Mesothelial cell of epicardium (in vitro differentiated cells): ENCODE data around the gene LILRA5. TPM values are rescaled to one million over a fixed set of nuclear protein-coding genes. Genes with fewer than 3 reads are reported as not detected.

Experiments
- DNase-seq, 2 experiments: peaks; one replicate each; pipeline ENCODE4 v3.0.0; 2021; ENCODE audit warnings: low spot score in 2 of 2; ENCODE audit not compliant: unreplicated experiment in 2 of 2
- H3K27ac Mint-ChIP-seq: 2 replicates; pipeline ENCODE4 v1.8.0; 2021; ENCODE audit warnings: mixed read lengths
- H3K27me3 Mint-ChIP-seq: 2 replicates; pipeline ENCODE4 v1.8.0; 2021; ENCODE audit warnings: low read depth, mixed read lengths
- H3K36me3 Mint-ChIP-seq: 2 replicates; pipeline ENCODE4 v1.8.0; 2021; ENCODE audit warnings: mixed read lengths
- H3K4me1 Mint-ChIP-seq: 2 replicates; pipeline ENCODE4 v1.8.0; 2021; ENCODE audit warnings: mixed read lengths
- H3K4me3 Mint-ChIP-seq: 2 replicates; pipeline ENCODE4 v1.8.0; 2021; ENCODE audit warnings: mild to moderate bottlenecking, moderate library complexity, mixed read lengths
- H3K9me3 Mint-ChIP-seq: 2 replicates; pipeline ENCODE4 v1.8.0; 2021; ENCODE audit warnings: mixed read lengths
- total RNA-seq: library from RNA; stranded (reverse); gene quantifications from 3 replicates; pipeline ENCODE4 v1.2.1, GENCODE V29; 2021
- TF ChIP-seq, protein P1 (sequence below): fragments of 200-600 bp; sonication (generic); IDR thresholded peaks from one replicate; pipeline ENCODE4 v1.5.0; 2021; ENCODE audit warnings: antibody characterized with exemption; ENCODE audit not compliant: unreplicated experiment

Gene LILRA5
- total RNA-seq, 1 donor from 2014 or later, result not detected

- no peaks in the 10 kb centered on the region for H3K36me3 Mint-ChIP-seq
Observed at GRCh38 chr19:54307389-54308020, 5.5 kb downstream of the LILRA5 start.

GRCh38 chr19:54305141-54305540 lies 7.8 kb downstream of the LILRA5 start:
- H3K4me3 Mint-ChIP-seq, result no peak overlapping the region
- H3K36me3 Mint-ChIP-seq, result no peaks in the 10 kb centered on the region
- H3K27me3 Mint-ChIP-seq, result peaks cover 18% of the 10 kb centered on the region
- no peak for DNase-seq
- TF ChIP-seq, protein P1, sequence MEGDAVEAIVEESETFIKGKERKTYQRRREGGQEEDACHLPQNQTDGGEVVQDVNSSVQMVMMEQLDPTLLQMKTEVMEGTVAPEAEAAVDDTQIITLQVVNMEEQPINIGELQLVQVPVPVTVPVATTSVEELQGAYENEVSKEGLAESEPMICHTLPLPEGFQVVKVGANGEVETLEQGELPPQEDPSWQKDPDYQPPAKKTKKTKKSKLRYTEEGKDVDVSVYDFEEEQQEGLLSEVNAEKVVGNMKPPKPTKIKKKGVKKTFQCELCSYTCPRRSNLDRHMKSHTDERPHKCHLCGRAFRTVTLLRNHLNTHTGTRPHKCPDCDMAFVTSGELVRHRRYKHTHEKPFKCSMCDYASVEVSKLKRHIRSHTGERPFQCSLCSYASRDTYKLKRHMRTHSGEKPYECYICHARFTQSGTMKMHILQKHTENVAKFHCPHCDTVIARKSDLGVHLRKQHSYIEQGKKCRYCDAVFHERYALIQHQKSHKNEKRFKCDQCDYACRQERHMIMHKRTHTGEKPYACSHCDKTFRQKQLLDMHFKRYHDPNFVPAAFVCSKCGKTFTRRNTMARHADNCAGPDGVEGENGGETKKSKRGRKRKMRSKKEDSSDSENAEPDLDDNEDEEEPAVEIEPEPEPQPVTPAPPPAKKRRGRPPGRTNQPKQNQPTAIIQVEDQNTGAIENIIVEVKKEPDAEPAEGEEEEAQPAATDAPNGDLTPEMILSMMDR, result no peak
- H3K4me1 Mint-ChIP-seq, result no peaks in the 10 kb centered on the region
- no peak overlapping the region for H3K27ac Mint-ChIP-seq
- peaks cover 13% of the 10 kb centered on the region for H3K9me3 Mint-ChIP-seq

More at GRCh38 chr19:54307389-54308020, 5.5 kb downstream of the LILRA5 start:
- peaks cover 5% of the 10 kb centered on the region for H3K27me3 Mint-ChIP-seq
- H3K4me3 Mint-ChIP-seq, result no peak overlapping the region
- H3K4me1 Mint-ChIP-seq, result no peaks in the 10 kb centered on the region
- no peak for DNase-seq
- no peak overlapping the region for H3K27ac Mint-ChIP-seq
- TF ChIP-seq, protein P1, result no peak
- H3K9me3 Mint-ChIP-seq, result peaks cover 13% of the 10 kb centered on the region

- peaks cover 13% of the 10 kb centered on the region for H3K9me3 Mint-ChIP-seq
- TF ChIP-seq, protein P1, result no peak
- H3K36me3 Mint-ChIP-seq, result no peaks in the 10 kb centered on the region
- no peak overlapping the region for H3K4me3 Mint-ChIP-seq
- no peak overlapping the region for H3K27ac Mint-ChIP-seq
- H3K4me1 Mint-ChIP-seq, result no peaks in the 10 kb centered on the region
- DNase-seq, result no peak
- peaks cover 31% of the 10 kb centered on the region for H3K27me3 Mint-ChIP-seq
Observed at GRCh38 chr19:54302257-54302656, 10.7 kb downstream of the LILRA5 start.

GRCh38 chr19:54299515-54299914 lies 13.5 kb downstream of the LILRA5 start:
- peaks cover 31% of the 10 kb centered on the region for H3K27me3 Mint-ChIP-seq
- H3K27ac Mint-ChIP-seq, result no peak overlapping the region
- no peaks in the 10 kb centered on the region for H3K4me1 Mint-ChIP-seq
- H3K9me3 Mint-ChIP-seq, result peaks cover 4% of the 10 kb centered on the region
- H3K4me3 Mint-ChIP-seq, result no peak overlapping the region
- DNase-seq, result no peak
- no peaks in the 10 kb centered on the region for H3K36me3 Mint-ChIP-seq
- TF ChIP-seq, protein P1, result no peak

DNA sequence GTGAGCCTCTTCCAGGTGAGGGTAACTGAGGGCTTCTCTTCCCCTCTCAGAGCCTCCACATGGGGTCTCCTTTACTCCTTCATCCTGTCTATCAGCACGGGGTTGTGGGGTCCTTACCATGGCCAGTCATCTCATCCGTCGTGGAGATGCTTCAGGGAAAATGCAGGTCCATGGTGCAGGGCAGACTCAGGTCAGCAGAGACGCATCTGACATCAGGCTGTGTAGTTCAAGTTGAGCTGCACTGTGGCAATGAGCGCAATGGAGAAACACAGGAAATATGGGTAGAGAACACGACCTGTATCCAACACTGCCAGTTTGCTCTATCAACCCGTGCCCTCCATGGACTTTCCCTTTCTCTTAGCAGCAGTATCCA lies 13.9 kb downstream of the LILRA5 start:
- Mint-ChIP-seq H3K36me3 (no peaks in the 10 kb centered on the region), H3K27ac (no peak overlapping the region), H3K27me3 (peaks cover 35% of the 10 kb centered on the region), H3K4me3 (no peak overlapping the region), H3K4me1 (no peaks in the 10 kb centered on the region), H3K9me3 (peaks cover 4% of the 10 kb centered on the region)
- no peak for DNase-seq
- TF ChIP-seq, protein P1, result no peak
